A549 treated with GW870086 at 1 μM for 4 hours (cell line): ENCODE data around the gene LINS1. TPM values are rescaled to one million over a fixed set of nuclear protein-coding genes. Genes with fewer than 3 reads are reported as not detected.

Source experiments
- total RNA-seq: library from RNA; stranded (reverse); fragments of 200-300 nt; extraction: Qiagen RNA extraction; gene quantifications from 5 replicates; pipeline ENCODE4 v1.2.3, GENCODE V29; 2022; ENCODE audit warnings: low read depth

LINS1 gene, protein sequence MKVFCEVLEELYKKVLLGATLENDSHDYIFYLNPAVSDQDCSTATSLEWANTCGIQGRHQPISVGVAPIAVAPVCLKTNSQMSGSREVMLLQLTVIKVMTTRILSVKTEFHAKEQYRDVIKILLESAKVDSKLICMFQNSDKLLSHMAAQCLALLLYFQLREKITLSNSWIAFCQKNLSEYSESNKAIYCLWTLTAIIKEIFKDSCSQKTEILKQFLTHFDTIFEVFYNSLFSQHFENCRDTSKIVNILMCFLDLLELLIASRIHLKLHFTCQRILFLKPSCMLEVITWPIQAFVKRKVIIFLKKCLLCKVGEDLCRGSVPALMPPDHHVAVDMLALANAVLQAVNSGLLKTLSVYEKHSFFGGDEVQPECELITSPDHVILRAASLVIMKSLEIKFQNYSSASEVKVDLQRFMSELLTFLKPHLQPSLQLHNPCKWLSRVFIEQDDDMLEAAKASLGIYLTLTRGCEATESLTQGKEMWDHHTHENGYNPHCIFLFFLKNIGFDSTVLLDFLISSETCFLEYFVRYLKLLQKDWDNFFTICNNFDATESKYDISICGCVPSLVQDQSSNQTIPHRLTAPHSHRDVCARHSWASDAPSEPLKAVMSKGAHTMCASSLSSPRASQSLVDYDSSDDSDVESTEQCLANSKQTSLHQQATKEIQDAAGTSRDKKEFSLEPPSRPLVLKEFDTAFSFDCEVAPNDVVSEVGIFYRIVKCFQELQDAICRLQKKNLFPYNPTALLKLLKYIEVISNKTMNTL
- total RNA-seq: 10.1 to 13.0 TPM (median 12.0 TPM) in 5 replicates

DNA sequence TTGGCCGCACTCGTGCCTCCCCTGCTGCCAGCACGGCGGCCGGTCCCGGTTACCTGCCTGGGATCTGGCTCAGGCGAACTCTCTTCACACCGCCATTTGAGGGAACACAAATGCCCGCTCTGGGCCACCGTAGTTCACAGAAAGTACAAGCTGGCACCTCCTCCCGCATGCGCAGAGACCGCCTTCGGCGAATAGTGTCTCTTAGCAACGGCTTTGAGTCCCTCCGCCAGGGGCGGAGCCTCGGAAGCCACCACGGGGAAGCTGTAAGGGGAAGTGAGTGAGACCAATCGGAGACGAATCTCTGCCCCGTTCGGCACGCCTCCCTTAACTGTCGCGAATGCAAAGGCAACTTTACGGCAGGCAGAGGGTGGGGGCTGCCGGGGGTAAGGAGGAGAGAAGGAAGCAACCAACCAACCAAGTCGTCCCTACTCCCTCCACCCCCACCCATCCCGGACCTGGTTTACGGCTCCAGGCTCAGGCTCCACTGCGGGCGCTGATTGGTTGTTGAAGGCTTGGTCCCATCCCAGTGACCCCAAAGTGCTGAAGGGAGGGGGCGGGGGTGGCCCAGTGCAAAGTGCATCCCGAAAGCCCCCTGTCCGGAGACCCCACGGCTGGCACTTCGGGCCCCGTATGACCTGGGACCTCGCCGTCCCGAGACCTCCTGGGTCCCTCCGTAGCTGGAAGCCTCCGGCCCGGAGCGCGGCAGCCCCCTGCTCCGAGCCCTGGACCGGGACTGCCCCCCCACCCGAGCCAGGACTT, at the start of gene LINS1, which contains the start of gene ASB7:
Gene LINS1, minus strand, starts transcription at position 121 of the 759 bp plus-strand sequence. CDS start 21,342 bp downstream, outside the sequence.
Gene ASB7, plus strand, starts transcription at position 526 of the 759 bp plus-strand sequence. CDS start 9,628 bp downstream, outside the sequence.

DNA sequence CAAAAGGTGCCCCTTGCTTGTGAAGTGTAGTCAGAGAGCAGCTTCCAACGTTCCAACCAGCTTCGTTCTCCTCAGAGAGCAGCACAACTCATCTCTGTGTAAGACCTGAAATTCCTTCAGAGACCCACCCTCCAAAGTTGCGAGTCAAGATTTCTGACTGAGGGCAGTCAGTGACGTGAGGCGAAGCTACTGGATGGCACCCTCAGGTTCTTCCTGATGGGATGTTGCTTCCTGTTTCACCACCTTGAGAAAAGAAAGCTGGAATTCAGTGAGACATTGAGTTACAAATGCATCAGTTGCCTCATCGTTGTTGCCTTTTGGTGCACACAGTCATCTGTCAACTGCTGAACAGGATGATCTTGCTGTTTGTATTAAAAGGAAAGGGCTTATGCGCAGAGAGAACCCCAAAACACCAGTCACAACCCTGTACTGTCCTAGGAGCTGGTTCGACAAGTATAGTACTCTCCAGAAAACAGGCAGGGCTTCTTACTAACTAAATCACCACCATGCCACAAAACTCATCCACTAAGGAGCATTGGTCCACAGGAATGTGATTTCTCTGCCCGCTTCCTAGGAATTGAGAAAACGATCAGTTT, 73.1 kb downstream of the LINS1 start, which contains the start of gene CERS3:
Gene CERS3, minus strand, starts transcription at position 118 of the 596 bp plus-strand sequence. CDS start 27,101 bp downstream, outside the sequence.

Other genes starting within 250 kb of the LINS1 start
- gene CERS3, start 73.2 kb downstream of the LINS1 start, total RNA-seq: not detected in 5 replicates
- 9.1 to 13.6 TPM (median 12.5 TPM) in 5 replicates for gene ASB7, start 405 bp upstream of the LINS1 start, total RNA-seq